ENCODE results near the gene PTGDS.

- TF ChIP-seq HDGF (IDR thresholded peaks at IDR 0.05; ENCODE audit: borderline replicate concordance) (no peak), PKNOX1 (IDR thresholded peaks at IDR 0.05) (no peak)
Measured at GRCh38 chr9:137018761-137019559, 41.7 kb downstream of the PTGDS start.
